Upper lobe of left lung (tissue), 4 donors: ENCODE measurements around the gene PLXNA2.

Experiments used
- CTCF ChIP-seq, 6 experiments: fragments of 450-650 bp in 4 of 6; fragments of 200-600 bp in 2 of 6; sonication (generic) in 2 of 6; IDR thresholded peaks; one replicate each; pipeline ENCODE4 v1.5.1; 2016 to 2019; ENCODE audit warnings: antibody characterized with exemption in 6 of 6
- EP300 ChIP-seq, 4 donors: sonication (generic); formaldehyde crosslinking; IDR thresholded peaks; one replicate each; pipeline ENCODE4 v1.5.1; 2017; ENCODE audit warnings: antibody characterized with exemption in 4 of 4, control low read depth in 2 of 4
- POLR2A ChIP-seq, 4 donors: fragments of 450-650 bp; IDR thresholded peaks; one replicate each; pipeline ENCODE4 v1.5.1; 2016 to 2017; ENCODE audit warnings: antibody characterized with exemption in 4 of 4, mild to moderate bottlenecking in 2 of 4
- POLR2AphosphoS5 ChIP-seq, 2 donors: sonication (generic); formaldehyde crosslinking; IDR thresholded peaks; one replicate each; pipeline ENCODE4 v1.5.1; 2017; ENCODE audit warnings: antibody characterized with exemption in 2 of 2

DNA sequence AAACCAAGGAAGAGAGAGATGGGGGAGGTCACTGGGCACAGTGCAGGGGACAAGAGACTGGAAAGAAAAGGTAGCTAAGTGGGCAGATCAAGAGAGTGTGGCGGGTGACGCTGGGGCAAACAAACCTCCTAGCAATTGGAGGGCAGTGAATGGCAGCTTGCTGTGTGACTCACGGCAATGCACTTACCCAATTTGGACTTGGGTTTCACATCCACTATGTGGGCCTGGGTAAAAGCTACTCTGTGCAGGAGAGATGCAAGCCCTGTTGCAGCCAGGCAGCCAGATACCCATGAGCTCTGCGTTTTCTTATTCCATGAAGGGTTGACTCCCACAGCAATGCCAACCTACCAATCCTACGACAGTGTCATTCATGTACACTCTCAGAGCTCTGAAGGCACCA is 9.5 kb downstream of the PLXNA2 start:
- TF ChIP-seq CTCF (IDR thresholded peaks at IDR 0.05) (no peak), EP300 (IDR thresholded peaks at IDR 0.05) (no peak), POLR2AphosphoS5 (IDR thresholded peaks at IDR 0.05) (no peak), POLR2A (IDR thresholded peaks at IDR 0.05) (no peak)
